Peyer's patch (tissue), 4 donors: ENCODE data around the gene DSCAML1. TPM values are rescaled to one million over a fixed set of nuclear protein-coding genes. Genes with fewer than 3 reads are reported as not detected.

Experiments used
- DNase-seq, 3 donors: peaks; one replicate each; pipeline ENCODE4 v3.0.0-alpha.2; 2017 to 2019
- H3K27ac ChIP-seq, 4 donors: fragments of 200-600 bp; sonication (generic); one replicate each; pipeline ENCODE4 v1.5.1; 2016 to 2019
- H3K27me3 ChIP-seq, 2 donors: fragments of 200-600 bp; sonication (generic); one replicate each; pipeline ENCODE4 v1.5.1; 2019
- H3K36me3 ChIP-seq, 3 donors: fragments of 200-600 bp; sonication (generic); one replicate each; pipeline ENCODE4 v1.5.1; 2016 to 2019
- H3K4me1 ChIP-seq, 4 donors: fragments of 200-600 bp; sonication (generic); one replicate each; pipeline ENCODE4 v1.5.1; 2016 to 2019
- H3K4me3 ChIP-seq, 4 donors: fragments of 200-600 bp; sonication (generic); 1 replicate in 3 of 4; 2 replicates in 1 of 4; pipeline ENCODE4 v1.5.1; 2016 to 2019; ENCODE audit warnings: mild to moderate bottlenecking in 1 of 4
- H3K9me3 ChIP-seq, 4 donors: fragments of 200-600 bp; sonication (generic); one replicate each; pipeline ENCODE4 v1.5.1; 2016 to 2019; ENCODE audit warnings: mild to moderate bottlenecking in 1 of 4
- POLR2A ChIP-seq, 2 donors: fragments of 450-650 bp; IDR thresholded peaks; one replicate each; pipeline ENCODE4 v1.5.1; 2017; ENCODE audit warnings: antibody characterized with exemption in 2 of 2, mild to moderate bottlenecking in 2 of 2, moderate library complexity in 2 of 2
- total RNA-seq, 4 donors: library from RNA; depleted of rRNA; stranded (reverse); fragments of >200 nt; gene quantifications; one replicate each; pipeline ENCODE4 v1.1.0, GENCODE V29; 2016
- TF ChIP-seq, protein P1 (sequence below), 6 experiments: fragments of 450-650 bp in 4 of 6; fragments of 200-600 bp in 2 of 6; sonication (generic) in 1 of 6; IDR thresholded peaks; one replicate each; pipeline ENCODE4 v1.5.1; 2017 to 2019; ENCODE audit warnings: antibody characterized with exemption in 6 of 6, mild to moderate bottlenecking in 3 of 6, moderate library complexity in 1 of 6

DSCAML1 gene
- total RNA-seq, 4 donors from 2014 or later, result 0.18 to 5.8 (median 2.9) TPM

DNA sequence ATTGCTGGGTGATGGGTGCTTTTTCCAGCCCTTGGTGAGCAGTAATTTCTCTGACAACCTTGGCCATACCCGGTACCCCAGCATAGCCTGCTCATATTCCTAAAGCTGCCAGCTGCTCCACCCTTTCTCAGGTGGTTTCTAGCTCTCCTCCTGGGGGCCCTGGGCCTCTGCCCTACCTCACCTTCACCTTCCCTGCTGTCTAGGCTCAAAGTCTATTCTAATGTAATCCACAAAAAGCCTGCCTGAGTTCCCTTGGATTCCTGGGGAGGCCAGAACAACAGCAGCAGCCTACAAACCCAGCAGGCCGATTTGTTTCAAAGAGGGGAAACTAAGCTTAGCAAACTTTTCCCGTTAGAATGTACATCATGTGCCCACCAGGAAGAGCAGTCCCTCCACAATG lies 117.6 kb downstream of the DSCAML1 start:
- H3K4me1 ChIP-seq, result peaks cover 0 to 11% (median 2%) of the 10 kb centered on the region in 4 donors
- peak overlapping the region in 1 of 4 donors; percentile 72 for H3K27ac ChIP-seq
- TF ChIP-seq POLR2A (IDR thresholded peaks at IDR 0.05), result no peak
- TF ChIP-seq, protein P1, sequence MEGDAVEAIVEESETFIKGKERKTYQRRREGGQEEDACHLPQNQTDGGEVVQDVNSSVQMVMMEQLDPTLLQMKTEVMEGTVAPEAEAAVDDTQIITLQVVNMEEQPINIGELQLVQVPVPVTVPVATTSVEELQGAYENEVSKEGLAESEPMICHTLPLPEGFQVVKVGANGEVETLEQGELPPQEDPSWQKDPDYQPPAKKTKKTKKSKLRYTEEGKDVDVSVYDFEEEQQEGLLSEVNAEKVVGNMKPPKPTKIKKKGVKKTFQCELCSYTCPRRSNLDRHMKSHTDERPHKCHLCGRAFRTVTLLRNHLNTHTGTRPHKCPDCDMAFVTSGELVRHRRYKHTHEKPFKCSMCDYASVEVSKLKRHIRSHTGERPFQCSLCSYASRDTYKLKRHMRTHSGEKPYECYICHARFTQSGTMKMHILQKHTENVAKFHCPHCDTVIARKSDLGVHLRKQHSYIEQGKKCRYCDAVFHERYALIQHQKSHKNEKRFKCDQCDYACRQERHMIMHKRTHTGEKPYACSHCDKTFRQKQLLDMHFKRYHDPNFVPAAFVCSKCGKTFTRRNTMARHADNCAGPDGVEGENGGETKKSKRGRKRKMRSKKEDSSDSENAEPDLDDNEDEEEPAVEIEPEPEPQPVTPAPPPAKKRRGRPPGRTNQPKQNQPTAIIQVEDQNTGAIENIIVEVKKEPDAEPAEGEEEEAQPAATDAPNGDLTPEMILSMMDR (IDR thresholded peaks at IDR 0.05), result no peak
- no peak overlapping the region for H3K4me3 ChIP-seq
- H3K9me3 ChIP-seq, result no peaks in the 10 kb centered on the region
- H3K27me3 ChIP-seq, result no peaks in the 10 kb centered on the region
- no peak for DNase-seq
- no peaks in the 10 kb centered on the region for H3K36me3 ChIP-seq

- H3K27ac ChIP-seq, result peak overlapping the region in 1 of 4 donors; percentile 72
- TF ChIP-seq, protein P1 (IDR thresholded peaks at IDR 0.05), result no peak
- TF ChIP-seq POLR2A (IDR thresholded peaks at IDR 0.05), result no peak
- H3K4me3 ChIP-seq, result no peak overlapping the region
- DNase-seq, result peak in 1 of 3 donors; percentile 64
- peaks cover 0 to 11% (median 2%) of the 10 kb centered on the region in 4 donors for H3K4me1 ChIP-seq
- no peaks in the 10 kb centered on the region for H3K36me3 ChIP-seq
- H3K9me3 ChIP-seq, result no peaks in the 10 kb centered on the region
- H3K27me3 ChIP-seq, result no peaks in the 10 kb centered on the region
These were observed 118.2 kb downstream of the DSCAML1 start for GRCh38 chr11:117678658-117679406.

GRCh38 chr11:117677729-117678310 lies 119.2 kb downstream of the DSCAML1 start:
- no peak for TF ChIP-seq POLR2A (IDR thresholded peaks at IDR 0.05)
- TF ChIP-seq, protein P1 (IDR thresholded peaks at IDR 0.05), result no peak
- Histone ChIP-seq H3K4me3 (no peak overlapping the region), H3K27me3 (no peaks in the 10 kb centered on the region), H3K9me3 (no peaks in the 10 kb centered on the region), H3K4me1 (peaks cover 0 to 11% (median 2%) of the 10 kb centered on the region in 4 donors), H3K36me3 (no peaks in the 10 kb centered on the region), H3K27ac (no peak overlapping the region)
- DNase-seq, result no peak

DNA sequence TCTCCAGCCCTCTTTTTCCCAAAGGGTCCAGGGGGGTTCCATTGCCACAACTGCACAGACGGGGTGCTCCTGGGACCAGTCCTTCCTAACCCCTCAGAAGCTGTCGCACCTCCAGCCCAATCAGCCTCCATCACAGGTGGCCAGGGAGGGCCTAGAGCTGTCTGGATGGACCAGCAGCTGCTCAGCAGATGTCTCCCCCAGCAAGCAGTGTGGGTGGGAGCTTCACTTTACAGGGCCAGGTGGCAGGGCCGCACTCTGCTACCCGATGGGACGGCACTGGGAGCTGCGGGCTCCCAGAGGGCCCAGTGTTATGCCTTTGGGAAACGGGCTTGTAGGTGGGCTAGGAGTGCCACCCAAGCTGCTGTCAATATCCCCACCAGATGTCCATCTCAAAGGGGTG lies 120.5 kb downstream of the DSCAML1 start:
- TF ChIP-seq, protein P1 (IDR thresholded peaks at IDR 0.05), result no peak
- no peak for TF ChIP-seq POLR2A (IDR thresholded peaks at IDR 0.05)
- Histone ChIP-seq H3K27ac (no peak overlapping the region), H3K36me3 (no peaks in the 10 kb centered on the region), H3K4me1 (peaks cover 0 to 11% (median 2%) of the 10 kb centered on the region in 4 donors), H3K27me3 (no peaks in the 10 kb centered on the region), H3K9me3 (no peaks in the 10 kb centered on the region), H3K4me3 (no peak overlapping the region)
- no peak for DNase-seq

DNA sequence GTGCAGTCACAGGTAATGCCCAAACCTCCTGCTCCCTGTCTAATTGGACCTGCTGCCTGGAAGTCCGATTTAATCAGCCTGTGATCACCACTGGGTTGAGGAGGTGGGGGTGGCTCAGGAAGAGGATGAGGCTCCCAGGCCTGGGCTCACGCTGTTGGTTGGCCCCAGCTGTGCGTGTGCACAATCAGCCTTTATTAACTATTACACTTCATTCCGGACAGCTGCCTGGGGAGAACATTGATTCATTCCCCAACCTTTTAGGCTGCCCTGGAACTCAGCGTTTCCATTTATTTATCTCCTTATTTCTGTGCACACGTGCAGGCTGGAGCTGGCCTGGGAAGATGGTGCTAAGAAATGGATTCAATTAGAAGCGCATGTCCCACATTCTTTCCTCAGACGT lies 123.4 kb downstream of the DSCAML1 start:
- Histone ChIP-seq H3K27me3 (no peaks in the 10 kb centered on the region), H3K36me3 (no peaks in the 10 kb centered on the region), H3K4me3 (no peak overlapping the region), H3K9me3 (no peaks in the 10 kb centered on the region), H3K4me1 (no peaks in the 10 kb centered on the region), H3K27ac (no peak overlapping the region)
- no peak for DNase-seq
- TF ChIP-seq, protein P1 (IDR thresholded peaks at IDR 0.05), result no peak
- TF ChIP-seq POLR2A (IDR thresholded peaks at IDR 0.05), result no peak
